ENCODE results near the gene PRRG3.

DNA sequence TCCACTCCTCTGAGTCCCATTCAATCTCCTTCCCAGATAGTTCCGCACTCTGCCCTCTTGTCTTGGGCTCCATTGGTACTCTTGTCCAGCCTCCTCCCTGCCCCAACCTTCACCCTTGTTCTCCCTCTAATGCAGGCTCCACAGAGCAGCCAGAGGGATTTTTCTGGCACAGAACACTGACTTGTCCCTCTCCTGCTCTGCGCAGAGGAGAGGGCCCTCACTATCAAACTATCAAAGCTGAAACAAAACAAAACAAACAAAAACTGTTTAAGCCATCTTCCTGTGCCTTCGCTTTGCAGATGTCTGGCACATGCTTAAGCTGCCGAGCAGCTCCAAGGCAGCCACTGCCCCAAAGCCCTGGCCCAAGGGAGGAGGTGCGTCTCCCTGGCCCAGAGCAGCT is 42.2 kb downstream of the PRRG3 start:
- TF ChIP-seq, protein P1, sequence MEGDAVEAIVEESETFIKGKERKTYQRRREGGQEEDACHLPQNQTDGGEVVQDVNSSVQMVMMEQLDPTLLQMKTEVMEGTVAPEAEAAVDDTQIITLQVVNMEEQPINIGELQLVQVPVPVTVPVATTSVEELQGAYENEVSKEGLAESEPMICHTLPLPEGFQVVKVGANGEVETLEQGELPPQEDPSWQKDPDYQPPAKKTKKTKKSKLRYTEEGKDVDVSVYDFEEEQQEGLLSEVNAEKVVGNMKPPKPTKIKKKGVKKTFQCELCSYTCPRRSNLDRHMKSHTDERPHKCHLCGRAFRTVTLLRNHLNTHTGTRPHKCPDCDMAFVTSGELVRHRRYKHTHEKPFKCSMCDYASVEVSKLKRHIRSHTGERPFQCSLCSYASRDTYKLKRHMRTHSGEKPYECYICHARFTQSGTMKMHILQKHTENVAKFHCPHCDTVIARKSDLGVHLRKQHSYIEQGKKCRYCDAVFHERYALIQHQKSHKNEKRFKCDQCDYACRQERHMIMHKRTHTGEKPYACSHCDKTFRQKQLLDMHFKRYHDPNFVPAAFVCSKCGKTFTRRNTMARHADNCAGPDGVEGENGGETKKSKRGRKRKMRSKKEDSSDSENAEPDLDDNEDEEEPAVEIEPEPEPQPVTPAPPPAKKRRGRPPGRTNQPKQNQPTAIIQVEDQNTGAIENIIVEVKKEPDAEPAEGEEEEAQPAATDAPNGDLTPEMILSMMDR (IDR thresholded peaks at IDR 0.05; ENCODE audit: low read length) = no peak
- TF ChIP-seq EZH2 (IDR thresholded peaks at IDR 0.05; ENCODE audit: borderline replicate concordance, low read length) = no peak
